Measurements from ENCODE around the gene COL27A1. TPM values are rescaled to one million over a fixed set of nuclear protein-coding genes. Genes with fewer than 3 reads are reported as not detected.

Gene COL27A1
- total RNA-seq, 1 experiment from 2014 or later = 12.0 TPM

- H4K20me1 ChIP-seq (ENCODE audit: insufficient read depth) = no peaks in the 10 kb centered on the region
- POLR2A ChIA-PET = no interaction called here
- no peaks in the 10 kb centered on the region for H3K9me3 ChIP-seq (ENCODE audit: control insufficient read depth in 1 of 2, insufficient read depth in 1 of 2, low read depth in 1 of 2, low read length in 2 of 2)
- no peaks in the 10 kb centered on the region for H3K4me1 ChIP-seq (ENCODE audit: control insufficient read depth in 1 of 2, insufficient read depth in 2 of 2, low read length in 2 of 2)
- RAD21 ChIA-PET (ENCODE audit: low non-redundant PET in 1 of 2, low total read pairs in 2 of 2, uncharacterized antibody in 2 of 2, unreplicated experiment in 2 of 2) = no interaction called here
- no peaks in the 10 kb centered on the region for H3K79me2 ChIP-seq (ENCODE audit: insufficient read depth, low read length)
- H3K9ac ChIP-seq (ENCODE audit: low read length) = no peak overlapping the region
- intact Hi-C loops (cut with micrococcal nuclease) = no loop called here
- DNase-seq (ENCODE audit: low read depth, low spot score) (no peak), ATAC-seq (no peak)
- CTCF ChIA-PET = no interaction called here
- TF ChIP-seq FOSL1 (IDR thresholded peaks at IDR 0.05; ENCODE audit: low read depth) = no peak
- no peak for TF ChIP-seq POLR2AphosphoS5 (IDR thresholded peaks at IDR 0.05; ENCODE audit: low read depth, low read length)
- TF ChIP-seq, protein P1, sequence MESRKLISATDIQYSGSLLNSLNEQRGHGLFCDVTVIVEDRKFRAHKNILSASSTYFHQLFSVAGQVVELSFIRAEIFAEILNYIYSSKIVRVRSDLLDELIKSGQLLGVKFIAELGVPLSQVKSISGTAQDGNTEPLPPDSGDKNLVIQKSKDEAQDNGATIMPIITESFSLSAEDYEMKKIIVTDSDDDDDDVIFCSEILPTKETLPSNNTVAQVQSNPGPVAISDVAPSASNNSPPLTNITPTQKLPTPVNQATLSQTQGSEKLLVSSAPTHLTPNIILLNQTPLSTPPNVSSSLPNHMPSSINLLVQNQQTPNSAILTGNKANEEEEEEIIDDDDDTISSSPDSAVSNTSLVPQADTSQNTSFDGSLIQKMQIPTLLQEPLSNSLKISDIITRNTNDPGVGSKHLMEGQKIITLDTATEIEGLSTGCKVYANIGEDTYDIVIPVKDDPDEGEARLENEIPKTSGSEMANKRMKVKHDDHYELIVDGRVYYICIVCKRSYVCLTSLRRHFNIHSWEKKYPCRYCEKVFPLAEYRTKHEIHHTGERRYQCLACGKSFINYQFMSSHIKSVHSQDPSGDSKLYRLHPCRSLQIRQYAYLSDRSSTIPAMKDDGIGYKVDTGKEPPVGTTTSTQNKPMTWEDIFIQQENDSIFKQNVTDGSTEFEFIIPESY (IDR thresholded peaks at IDR 0.05; ENCODE audit: extremely low read depth, insufficient replicate concordance, low read length) = no peak
- no peak for TF ChIP-seq SRF (IDR thresholded peaks at IDR 0.05; ENCODE audit: low read depth)
- no peak for TF ChIP-seq TCF7L2 (IDR thresholded peaks at IDR 0.05; ENCODE audit: borderline replicate concordance, extremely low read depth, insufficient read depth, insufficient read length)
- no peak for TF ChIP-seq POLR2A (IDR thresholded peaks at IDR 0.05; ENCODE audit: borderline replicate concordance, extremely low read depth, insufficient read depth, insufficient read length)
- TF ChIP-seq, protein P2, sequence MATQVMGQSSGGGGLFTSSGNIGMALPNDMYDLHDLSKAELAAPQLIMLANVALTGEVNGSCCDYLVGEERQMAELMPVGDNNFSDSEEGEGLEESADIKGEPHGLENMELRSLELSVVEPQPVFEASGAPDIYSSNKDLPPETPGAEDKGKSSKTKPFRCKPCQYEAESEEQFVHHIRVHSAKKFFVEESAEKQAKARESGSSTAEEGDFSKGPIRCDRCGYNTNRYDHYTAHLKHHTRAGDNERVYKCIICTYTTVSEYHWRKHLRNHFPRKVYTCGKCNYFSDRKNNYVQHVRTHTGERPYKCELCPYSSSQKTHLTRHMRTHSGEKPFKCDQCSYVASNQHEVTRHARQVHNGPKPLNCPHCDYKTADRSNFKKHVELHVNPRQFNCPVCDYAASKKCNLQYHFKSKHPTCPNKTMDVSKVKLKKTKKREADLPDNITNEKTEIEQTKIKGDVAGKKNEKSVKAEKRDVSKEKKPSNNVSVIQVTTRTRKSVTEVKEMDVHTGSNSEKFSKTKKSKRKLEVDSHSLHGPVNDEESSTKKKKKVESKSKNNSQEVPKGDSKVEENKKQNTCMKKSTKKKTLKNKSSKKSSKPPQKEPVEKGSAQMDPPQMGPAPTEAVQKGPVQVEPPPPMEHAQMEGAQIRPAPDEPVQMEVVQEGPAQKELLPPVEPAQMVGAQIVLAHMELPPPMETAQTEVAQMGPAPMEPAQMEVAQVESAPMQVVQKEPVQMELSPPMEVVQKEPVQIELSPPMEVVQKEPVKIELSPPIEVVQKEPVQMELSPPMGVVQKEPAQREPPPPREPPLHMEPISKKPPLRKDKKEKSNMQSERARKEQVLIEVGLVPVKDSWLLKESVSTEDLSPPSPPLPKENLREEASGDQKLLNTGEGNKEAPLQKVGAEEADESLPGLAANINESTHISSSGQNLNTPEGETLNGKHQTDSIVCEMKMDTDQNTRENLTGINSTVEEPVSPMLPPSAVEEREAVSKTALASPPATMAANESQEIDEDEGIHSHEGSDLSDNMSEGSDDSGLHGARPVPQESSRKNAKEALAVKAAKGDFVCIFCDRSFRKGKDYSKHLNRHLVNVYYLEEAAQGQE (IDR thresholded peaks at IDR 0.05; ENCODE audit: low read depth) = no peak
- TF ChIP-seq YY1 (IDR thresholded peaks at IDR 0.05; ENCODE audit: extremely low read depth, insufficient replicate concordance, low read depth, low read length) = no peak
- TF ChIP-seq SIN3A (IDR thresholded peaks at IDR 0.05; ENCODE audit: low read depth) = no peak
- TF ChIP-seq EZH2phosphoT487 (IDR thresholded peaks at IDR 0.05; ENCODE audit: borderline replicate concordance) = no peak
- TF ChIP-seq CBX3 (IDR thresholded peaks at IDR 0.05; ENCODE audit: low read depth) = no peak
- TF ChIP-seq ZFX (IDR thresholded peaks at IDR 0.05) = no peak
- TF ChIP-seq, protein P3, sequence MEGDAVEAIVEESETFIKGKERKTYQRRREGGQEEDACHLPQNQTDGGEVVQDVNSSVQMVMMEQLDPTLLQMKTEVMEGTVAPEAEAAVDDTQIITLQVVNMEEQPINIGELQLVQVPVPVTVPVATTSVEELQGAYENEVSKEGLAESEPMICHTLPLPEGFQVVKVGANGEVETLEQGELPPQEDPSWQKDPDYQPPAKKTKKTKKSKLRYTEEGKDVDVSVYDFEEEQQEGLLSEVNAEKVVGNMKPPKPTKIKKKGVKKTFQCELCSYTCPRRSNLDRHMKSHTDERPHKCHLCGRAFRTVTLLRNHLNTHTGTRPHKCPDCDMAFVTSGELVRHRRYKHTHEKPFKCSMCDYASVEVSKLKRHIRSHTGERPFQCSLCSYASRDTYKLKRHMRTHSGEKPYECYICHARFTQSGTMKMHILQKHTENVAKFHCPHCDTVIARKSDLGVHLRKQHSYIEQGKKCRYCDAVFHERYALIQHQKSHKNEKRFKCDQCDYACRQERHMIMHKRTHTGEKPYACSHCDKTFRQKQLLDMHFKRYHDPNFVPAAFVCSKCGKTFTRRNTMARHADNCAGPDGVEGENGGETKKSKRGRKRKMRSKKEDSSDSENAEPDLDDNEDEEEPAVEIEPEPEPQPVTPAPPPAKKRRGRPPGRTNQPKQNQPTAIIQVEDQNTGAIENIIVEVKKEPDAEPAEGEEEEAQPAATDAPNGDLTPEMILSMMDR (IDR thresholded peaks at IDR 0.05 in 2 of 3, conservative IDR thresholded peaks at IDR 0.05 in 1 of 3; ENCODE audit: borderline replicate concordance in 1 of 3, insufficient read depth in 1 of 3, low read depth in 2 of 3, low read length in 2 of 3) = no peak
- TF ChIP-seq, protein P4, sequence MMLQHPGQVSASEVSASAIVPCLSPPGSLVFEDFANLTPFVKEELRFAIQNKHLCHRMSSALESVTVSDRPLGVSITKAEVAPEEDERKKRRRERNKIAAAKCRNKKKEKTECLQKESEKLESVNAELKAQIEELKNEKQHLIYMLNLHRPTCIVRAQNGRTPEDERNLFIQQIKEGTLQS (IDR thresholded peaks at IDR 0.05) = no peak
- no peak for TF ChIP-seq ZNF274 (IDR thresholded peaks at IDR 0.05; ENCODE audit: low read depth, low read length)
- TF ChIP-seq SP1 (IDR thresholded peaks at IDR 0.05; ENCODE audit: low read depth) = no peak
- no peak for TF ChIP-seq CEBPB (IDR thresholded peaks at IDR 0.05; ENCODE audit: low read depth)
- TF ChIP-seq RAD21 (IDR thresholded peaks at IDR 0.05; ENCODE audit: low read depth) = no peak
- H3K36me3 ChIP-seq (ENCODE audit: control insufficient read depth in 1 of 2, insufficient read depth in 2 of 2, low read length in 2 of 2) = peaks cover 0 to 8% of the 10 kb centered on the region in 2 experiments; a peak in 1 of 4 replicates
- H3K4me3 ChIP-seq (replicated peaks in 1 of 2; ENCODE audit: low read depth in 1 of 2, low read length in 2 of 2) = no peak overlapping the region
- H3K9me2 ChIP-seq (ENCODE audit: insufficient read depth) = no peaks in the 10 kb centered on the region
- BruUV-seq (replicated peaks) = no TSS peak
- H3K4me2 ChIP-seq (ENCODE audit: low read length) = no peak overlapping the region
- H2AFZ ChIP-seq (ENCODE audit: low read depth, low read length, poor library complexity, severe bottlenecking) = no peak overlapping the region
- H3K27me3 ChIP-seq (ENCODE audit: insufficient read depth, low read length) = no peaks in the 10 kb centered on the region
- no peak overlapping the region for H3K27ac ChIP-seq (ENCODE audit: low read depth, low read length)
Observed at GRCh38 chr9:114296338-114296737, 141.0 kb downstream of the COL27A1 start.

Data from HCT116 (cell line).